ENCODE data around the gene EEF1AKMT1.

The EEF1AKMT1 gene, protein sequence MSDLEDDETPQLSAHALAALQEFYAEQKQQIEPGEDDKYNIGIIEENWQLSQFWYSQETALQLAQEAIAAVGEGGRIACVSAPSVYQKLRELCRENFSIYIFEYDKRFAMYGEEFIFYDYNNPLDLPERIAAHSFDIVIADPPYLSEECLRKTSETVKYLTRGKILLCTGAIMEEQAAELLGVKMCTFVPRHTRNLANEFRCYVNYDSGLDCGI

DNA sequence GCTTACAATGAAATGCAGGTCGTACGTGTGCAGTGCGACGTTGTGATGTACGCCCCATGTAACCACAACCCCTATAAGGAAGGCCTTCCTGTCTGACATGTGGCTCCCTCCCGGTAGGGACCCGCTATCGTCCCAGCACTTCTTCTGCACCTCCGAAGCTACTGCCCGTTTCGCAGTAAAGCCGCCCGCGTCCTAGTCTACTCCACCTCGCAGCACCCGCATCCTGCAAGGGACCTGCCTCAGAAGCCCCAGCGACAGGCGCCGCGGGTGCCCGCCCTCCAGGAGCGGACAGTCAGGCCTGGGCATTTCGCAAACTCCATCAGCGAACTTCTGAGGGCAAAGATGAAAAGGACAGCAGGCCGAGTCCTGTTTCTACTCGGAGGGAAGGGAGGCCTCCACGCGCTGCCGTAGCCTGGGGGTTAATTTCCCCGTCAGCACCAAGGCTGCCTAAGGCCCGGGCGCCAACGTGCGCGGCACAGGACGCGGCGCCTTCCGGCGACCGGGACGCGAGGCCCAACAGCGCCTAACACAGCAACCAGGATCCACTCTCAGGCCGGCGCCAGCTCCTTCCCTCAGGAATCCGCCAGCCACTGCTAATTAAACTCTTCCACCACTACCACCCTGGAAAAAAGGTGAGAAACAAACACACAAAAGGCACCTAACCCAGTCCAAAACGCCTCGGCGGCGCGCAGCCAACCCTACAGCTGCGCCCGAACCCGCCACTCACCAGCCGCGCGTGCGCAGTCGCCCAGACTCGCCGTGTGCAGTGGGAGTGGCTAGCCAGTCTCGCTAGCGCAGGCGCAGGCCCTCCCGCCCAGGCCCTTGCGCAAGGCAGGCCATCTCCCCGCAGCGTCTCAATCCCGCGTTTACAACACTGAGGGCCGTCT lies at the start of gene EEF1AKMT1:
TSS of gene EEF1AKMT1 (minus strand) at position 768 of the 887 bp plus-strand sequence. CDS start 16,363 bp downstream, outside the sequence.
- CTCF ChIA-PET, result no interaction called here
- DNase-seq (ENCODE audit: low read depth, low spot score), result peak; percentile 40
- POLR2A ChIA-PET, result no interaction called here
- peak within 1 kb of the TSS; percentile 70 for H3K4me3 ChIP-seq (ENCODE audit: low read depth, low read length)
- TF ChIP-seq, protein P1, sequence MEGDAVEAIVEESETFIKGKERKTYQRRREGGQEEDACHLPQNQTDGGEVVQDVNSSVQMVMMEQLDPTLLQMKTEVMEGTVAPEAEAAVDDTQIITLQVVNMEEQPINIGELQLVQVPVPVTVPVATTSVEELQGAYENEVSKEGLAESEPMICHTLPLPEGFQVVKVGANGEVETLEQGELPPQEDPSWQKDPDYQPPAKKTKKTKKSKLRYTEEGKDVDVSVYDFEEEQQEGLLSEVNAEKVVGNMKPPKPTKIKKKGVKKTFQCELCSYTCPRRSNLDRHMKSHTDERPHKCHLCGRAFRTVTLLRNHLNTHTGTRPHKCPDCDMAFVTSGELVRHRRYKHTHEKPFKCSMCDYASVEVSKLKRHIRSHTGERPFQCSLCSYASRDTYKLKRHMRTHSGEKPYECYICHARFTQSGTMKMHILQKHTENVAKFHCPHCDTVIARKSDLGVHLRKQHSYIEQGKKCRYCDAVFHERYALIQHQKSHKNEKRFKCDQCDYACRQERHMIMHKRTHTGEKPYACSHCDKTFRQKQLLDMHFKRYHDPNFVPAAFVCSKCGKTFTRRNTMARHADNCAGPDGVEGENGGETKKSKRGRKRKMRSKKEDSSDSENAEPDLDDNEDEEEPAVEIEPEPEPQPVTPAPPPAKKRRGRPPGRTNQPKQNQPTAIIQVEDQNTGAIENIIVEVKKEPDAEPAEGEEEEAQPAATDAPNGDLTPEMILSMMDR (IDR thresholded peaks at IDR 0.05; ENCODE audit: insufficient read depth, low read length, missing control alignments), result no peak

DNA sequence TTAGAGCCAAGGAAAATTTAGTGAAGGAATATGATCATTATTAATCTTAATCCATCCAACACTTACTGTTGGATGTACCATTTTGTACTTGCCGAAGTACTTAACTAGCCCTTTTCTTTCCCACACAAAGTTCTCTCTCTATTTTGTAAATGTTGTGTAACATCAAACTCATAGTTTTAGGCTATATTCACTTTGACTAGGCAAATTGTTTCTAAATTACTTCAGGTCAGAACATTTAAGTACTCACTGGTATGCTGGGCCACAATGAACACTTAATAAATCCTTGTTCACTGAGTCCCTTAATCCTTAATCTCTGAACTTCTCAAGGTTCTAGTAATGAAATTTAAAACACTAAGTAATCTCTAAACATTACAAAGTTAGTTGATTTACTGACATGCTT lies 49.3 kb upstream of the EEF1AKMT1 start:
- ChIA-PET POLR2A (no interaction called here), CTCF (interaction anchor here (1.4 kb wide), 1 partner anchor 13 kb away, joined by 3 read pairs; no protein-coding TSS in a partner anchor)
- no peak overlapping the region for H3K4me3 ChIP-seq (ENCODE audit: low read depth, low read length)
- DNase-seq (ENCODE audit: low read depth, low spot score), result no peak
- TF ChIP-seq, protein P1 (IDR thresholded peaks at IDR 0.05; ENCODE audit: insufficient read depth, low read length, missing control alignments), result no peak

DNA sequence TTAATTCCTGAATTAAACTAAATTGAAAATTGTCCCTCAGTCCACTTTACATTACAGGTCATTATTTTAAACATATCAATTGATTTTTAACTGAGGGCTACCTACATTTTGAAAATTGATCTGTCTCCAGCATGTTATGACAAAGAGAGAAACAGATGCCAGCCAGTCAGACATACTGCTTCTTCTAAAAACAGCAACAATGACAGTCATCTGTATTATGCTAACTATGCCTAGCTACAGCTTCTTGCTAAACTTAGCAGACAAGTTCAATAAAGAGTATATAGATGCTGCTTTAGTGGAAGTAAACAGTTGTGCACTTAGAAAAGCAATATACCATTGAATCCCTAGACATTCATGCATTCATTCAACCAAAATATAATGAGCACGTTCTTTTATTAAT lies 48.6 kb upstream of the EEF1AKMT1 start:
- POLR2A ChIA-PET, result no interaction called here
- TF ChIP-seq, protein P1 (IDR thresholded peaks at IDR 0.05; ENCODE audit: insufficient read depth, low read length, missing control alignments), result no peak
- no peak overlapping the region for H3K4me3 ChIP-seq (ENCODE audit: low read depth, low read length)
- DNase-seq (ENCODE audit: low read depth, low spot score), result no peak
- CTCF ChIA-PET, result no interaction called here

DNA sequence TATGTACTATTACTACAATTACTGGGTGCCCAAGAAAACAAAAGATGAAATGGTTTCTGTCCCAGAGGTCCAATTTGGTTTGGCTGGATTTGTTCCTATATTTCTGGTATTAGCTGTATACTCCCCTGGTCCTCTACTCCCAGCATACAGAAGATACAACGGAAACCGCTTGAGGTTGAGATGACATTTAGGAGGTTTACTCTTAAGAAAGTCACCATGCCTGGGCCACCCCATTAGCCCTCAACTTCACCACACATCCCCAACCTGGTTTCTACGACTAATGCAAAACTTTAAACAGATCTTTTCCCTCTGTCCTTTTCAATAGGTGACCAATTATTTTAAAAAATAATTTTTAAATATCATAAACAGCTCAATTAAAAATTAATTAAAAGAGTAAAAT lies 46.0 kb upstream of the EEF1AKMT1 start:
- POLR2A ChIA-PET, result no interaction called here
- DNase-seq (ENCODE audit: low read depth, low spot score), result no peak
- no peak overlapping the region for H3K4me3 ChIP-seq (ENCODE audit: low read depth, low read length)
- TF ChIP-seq, protein P1 (IDR thresholded peaks at IDR 0.05; ENCODE audit: insufficient read depth, low read length, missing control alignments), result no peak
- CTCF ChIA-PET, result interaction anchor here (3.3 to 6.6 kb wide), 2 partner anchors 9 to 13 kb away, joined by 9 to 67 read pairs; no protein-coding TSS in a partner anchor

DNA sequence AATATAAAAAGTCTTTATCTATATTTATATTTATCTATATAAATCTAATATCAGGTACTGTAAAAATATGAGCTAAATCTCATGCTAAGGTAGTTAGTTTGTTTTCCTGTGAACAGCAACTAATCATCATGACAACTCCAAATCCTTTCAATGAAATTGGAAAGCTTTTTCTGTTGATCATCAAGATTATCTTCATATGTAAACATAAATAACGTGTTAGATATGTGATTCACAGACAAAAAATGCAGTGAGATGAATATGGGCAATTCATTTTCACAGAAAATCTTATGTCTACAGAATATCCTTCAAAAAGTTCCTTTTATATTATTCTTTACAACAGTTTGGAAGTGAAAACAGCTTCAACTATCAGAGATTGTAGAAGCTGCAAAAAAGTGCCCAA lies 41.7 kb upstream of the EEF1AKMT1 start:
- DNase-seq (ENCODE audit: low read depth, low spot score), result no peak
- TF ChIP-seq, protein P1 (IDR thresholded peaks at IDR 0.05; ENCODE audit: insufficient read depth, low read length, missing control alignments), result no peak
- H3K4me3 ChIP-seq (ENCODE audit: low read depth, low read length), result no peak overlapping the region
- ChIA-PET POLR2A (interaction anchor here (1.9 kb wide), 1 partner anchor 11 kb away, joined by 5 read pairs; no protein-coding TSS in a partner anchor), CTCF (interaction anchor here (1.0 to 6.6 kb wide), 7 partner anchors 10 to 320 kb away, joined by 3 to 67 read pairs (median 6); partner anchors contain the start of gene IL17D)

Data from AG04449 (cell line).